HG03066 (cell line): Measurements from ENCODE around the gene OGA.
"Not testable (repeated sequence)": the region's sequence is repeated elsewhere in the genome, so short reads cannot be mapped to it uniquely, and the experiment has no call there.

Experiments
- ATAC-seq: cut with Tn5 transposase; IDR thresholded peaks from one replicate; pipeline ENCODE4 v1.9.1; 2021; ENCODE audit warnings: low read depth; ENCODE audit not compliant: unreplicated experiment

OGA gene

GRCh38 chr10:101814466-101815071 is 3.7 kb downstream of the OGA start:
- ATAC-seq, result no peak

- no peak for ATAC-seq
Measured at GRCh38 chr10:101812606-101813005, 5.6 kb downstream of the OGA start.

- no peak for ATAC-seq
Measured at GRCh38 chr10:101807158-101807557, 11.1 kb downstream of the OGA start.

- ATAC-seq, result no peak
Measured at GRCh38 chr10:101803511-101803910, 14.7 kb downstream of the OGA start.

- ATAC-seq, result no peak
Measured at GRCh38 chr10:101797403-101798059, 20.7 kb downstream of the OGA start.

- no peak for ATAC-seq
Measured at GRCh38 chr10:101793526-101793925, 24.7 kb downstream of the OGA start.

GRCh38 chr10:101789686-101790085 is 28.6 kb downstream of the OGA start:
- ATAC-seq, result no peak

- not testable (repeated sequence) for ATAC-seq
Measured at GRCh38 chr10:101789231-101789630, 29.0 kb downstream of the OGA start.

GRCh38 chr10:101785801-101786200 is 32.4 kb downstream of the OGA start:
- no peak for ATAC-seq

GRCh38 chr10:101784558-101784957 is 33.7 kb downstream of the OGA start:
- no peak for ATAC-seq

GRCh38 chr10:101783736-101784118 is 34.5 kb downstream of the OGA start:
- no peak for ATAC-seq

- ATAC-seq, result peak; percentile 69
Measured at GRCh38 chr10:101782811-101783735, 35.2 kb downstream of the OGA start, which contains the start of gene NPM3. TSS of gene NPM3 (minus strand) at chr10:101783446. CDS start at chr10:101783390, 56 bp downstream.

- ATAC-seq, result no peak
Measured at GRCh38 chr10:101781984-101782810, 36.0 kb downstream of the OGA start.

- ATAC-seq, result no peak
Measured at GRCh38 chr10:101781655-101781983, 36.6 kb downstream of the OGA start.

- no peak for ATAC-seq
Measured at GRCh38 chr10:101780818-101781654, 37.2 kb downstream of the OGA start.

- no peak for ATAC-seq
Measured at GRCh38 chr10:101780187-101780817, 37.9 kb downstream of the OGA start.

GRCh38 chr10:101779544-101780186 is 38.6 kb downstream of the OGA start:
- ATAC-seq, result no peak

GRCh38 chr10:101778781-101779543 is 39.3 kb downstream of the OGA start:
- ATAC-seq, result no peak
